GM12878 (cell line): ENCODE measurements around the gene ISG20. TPM values are rescaled to one million over a fixed set of nuclear protein-coding genes. Genes with fewer than 3 reads are reported as not detected.

Experiments
- ATF2 ChIP-seq: IDR thresholded peaks from 2 replicates; pipeline ENCODE4 v1.6.1; 2012; ENCODE audit warnings: low read length, inconsistent platforms
- BACH1 ChIP-seq: fragments of 450-650 bp; IDR thresholded peaks from 2 replicates; pipeline ENCODE4 v1.6.1; 2017; ENCODE audit warnings: mild to moderate bottlenecking, borderline replicate concordance
- CHD4 ChIP-seq: fragments of 200-600 bp; sonication (generic); IDR thresholded peaks from 2 replicates; pipeline ENCODE4 v1.6.1; 2016; ENCODE audit warnings: mild to moderate bottlenecking
- CUX1 ChIP-seq: IDR thresholded peaks from 2 replicates; pipeline ENCODE4 v1.6.1; 2012; ENCODE audit warnings: improper control_type of control experiment, low read depth, low read length; ENCODE audit not compliant: insufficient replicate concordance
- E2F4 ChIP-seq: IDR thresholded peaks from 2 replicates; pipeline ENCODE4 v1.6.1; 2012; ENCODE audit warnings: low read depth, low read length, improper control_type of control experiment
- EED ChIP-seq: sonication (generic); IDR thresholded peaks from 2 replicates; pipeline ENCODE4 v1.6.1; 2016; ENCODE audit warnings: antibody characterized with exemption, low read depth
- IKZF1 ChIP-seq: fragments of 450-650 bp; conservative IDR thresholded peaks from 2 replicates; pipeline ENCODE4 v1.6.1; 2017; ENCODE audit warnings: antibody characterized with exemption, mild to moderate bottlenecking
- MAX ChIP-seq: IDR thresholded peaks from 2 replicates; pipeline ENCODE4 v1.6.1; 2012; ENCODE audit warnings: low read depth, low read length, improper control_type of control experiment
- NFYB ChIP-seq: IDR thresholded peaks from 2 replicates; pipeline ENCODE4 v1.6.1; 2011; ENCODE audit warnings: low read depth, mild to moderate bottlenecking, low read length, improper control_type of control experiment, moderate library complexity; ENCODE audit not compliant: insufficient read depth
- NR2C1 ChIP-seq: fragments of 450-650 bp; IDR thresholded peaks from 2 replicates; pipeline ENCODE4 v1.6.1; 2017; ENCODE audit warnings: antibody characterized with exemption, mild to moderate bottlenecking, moderate library complexity
- RBBP5 ChIP-seq: fragments of 200-600 bp; sonication (generic); conservative IDR thresholded peaks from 2 replicates; pipeline ENCODE4 v1.6.1; 2016
- RFX5 ChIP-seq: IDR thresholded peaks from 2 replicates; pipeline ENCODE4 v1.6.1; 2011; ENCODE audit warnings: low read depth, low read length, improper control_type of control experiment
- SIN3A ChIP-seq: IDR thresholded peaks from 2 replicates; pipeline ENCODE4 v1.6.1; 2012; ENCODE audit warnings: low read depth, low read length, improper control_type of control experiment
- ZBTB11 ChIP-seq: fragments of 450-650 bp; formaldehyde crosslinking; IDR thresholded peaks from 2 replicates; pipeline ENCODE4 v1.5.0; 2022; ENCODE audit warnings: mild to moderate bottlenecking, missing genetic modification characterization
- ZNF207 ChIP-seq: fragments of 450-650 bp; IDR thresholded peaks from 2 replicates; pipeline ENCODE4 v1.6.1; 2014; ENCODE audit warnings: antibody characterized with exemption, mild to moderate bottlenecking, borderline replicate concordance
- ZNF24 ChIP-seq: fragments of 450-650 bp; IDR thresholded peaks from 2 replicates; pipeline ENCODE4 v1.6.1; 2017; ENCODE audit warnings: antibody characterized with exemption, mild to moderate bottlenecking
- ZSCAN29 ChIP-seq: fragments of 450-650 bp; IDR thresholded peaks from 2 replicates; pipeline ENCODE4 v1.6.1; 2017; ENCODE audit warnings: mild to moderate bottlenecking, moderate library complexity
- polyA plus RNA-seq, 11 experiments: library from polyadenylated mRNA; depleted of rRNA in 4 of 11; unstranded in 6 of 11; stranded (reverse) in 5 of 11; fragments of >200 nt; fragmentation: Nextera tagmentation in 4 of 11; fragmentation: Illumina TruSeq in 1 of 11; extraction: Ambion mirVana in 4 of 11; extraction: Trizol in 1 of 11; gene quantifications; 1 replicate in 1 of 11; 2 replicates in 10 of 11; pipeline versions ENCODE4 v1.2.1 to v1.2.3, GENCODE V29; 2011 to 2016; ENCODE audit warnings: inconsistent platforms in 2 of 11, missing spikeins in 2 of 11, low read depth in 1 of 11
- total RNA-seq, 4 experiments: library from RNA; depleted of rRNA in 3 of 4; stranded (reverse); fragments of >200 nt in 3 of 4; fragmentation: Illumina TruSeq in 1 of 4; extraction: Trizol in 1 of 4; gene quantifications; 2 replicates each; pipeline versions ENCODE4 v1.2.1 to v1.2.3, GENCODE V29; 2013 to 2021

ISG20 gene
- total and polyA plus RNA-seq, 10 of the 15 experiments (the other 5 are each of a cell fraction or from before 2014, with no cell fraction given): 23.4 to 210 (median 85.9) TPM

- TF ChIP-seq ATF2: no peak
- TF ChIP-seq ZNF24: no peak
- TF ChIP-seq NR2C1: no peak
- no peak for TF ChIP-seq ZNF207
- peak; percentile 79; the same call in 1 of the 2 replicates for TF ChIP-seq BACH1
- no peak for TF ChIP-seq CHD4
- TF ChIP-seq E2F4: peak; percentile 93
- peak; percentile 93 for TF ChIP-seq SIN3A
- TF ChIP-seq MAX: peak; percentile 99
- TF ChIP-seq ZSCAN29: no peak
- no peak for TF ChIP-seq CUX1
- 0 out of 2 replicates have a peak, but pooled peaks have one; percentile 25 for TF ChIP-seq EED
- no peak for TF ChIP-seq RBBP5
- peak; percentile 90 for TF ChIP-seq NFYB
- no peak for TF ChIP-seq ZBTB11 (CRISPR knock-in tag)
- 0 out of 2 replicates have a peak, but pooled peaks have one; percentile 41 for TF ChIP-seq RFX5
- peak; percentile 80 for TF ChIP-seq IKZF1
These were observed 17.6 kb upstream of the ISG20 start, which contains the start of gene AEN (continued) for GRCh38 chr15:88620995-88621772.
